Fibroblast of peridontal ligament (primary cell): ENCODE data around the gene ZBTB7C.
A peak's percentile ranks its signal among the peaks of the same experiment; 100 is the strongest.

Experiments used
- DNase-seq: peaks from one replicate; pipeline ENCODE4 v3.0.0-alpha.2; 2010; ENCODE audit errors: extremely low read depth

Gene ZBTB7C

GRCh38 chr18:48167897-48168253, 241.3 kb downstream of the ZBTB7C start:
- no peak for DNase-seq

- no peak for DNase-seq
Observed at GRCh38 chr18:48166336-48166875, 242.8 kb downstream of the ZBTB7C start.

GRCh38 chr18:48165111-48165866, 243.9 kb downstream of the ZBTB7C start:
- DNase-seq, result no peak

DNA sequence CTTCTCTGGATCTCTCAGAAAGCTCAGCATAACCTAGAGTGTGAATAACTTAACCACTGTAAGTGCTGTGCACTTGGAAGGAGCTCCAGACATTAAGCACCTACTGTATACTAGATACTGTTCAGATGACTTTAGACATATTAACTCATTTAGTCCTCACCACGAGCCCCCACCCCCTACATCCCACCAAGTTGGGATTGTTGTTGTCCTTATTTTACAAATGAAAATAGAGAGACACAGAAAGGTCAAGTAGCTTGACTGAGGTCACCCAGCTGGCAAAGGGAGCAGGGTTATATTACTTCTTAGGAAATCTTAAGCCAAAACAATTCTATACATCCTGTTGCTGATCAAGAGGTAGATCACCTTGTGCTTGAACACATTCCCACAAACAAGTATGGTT, 244.5 kb downstream of the ZBTB7C start:
- DNase-seq, result no peak

DNA sequence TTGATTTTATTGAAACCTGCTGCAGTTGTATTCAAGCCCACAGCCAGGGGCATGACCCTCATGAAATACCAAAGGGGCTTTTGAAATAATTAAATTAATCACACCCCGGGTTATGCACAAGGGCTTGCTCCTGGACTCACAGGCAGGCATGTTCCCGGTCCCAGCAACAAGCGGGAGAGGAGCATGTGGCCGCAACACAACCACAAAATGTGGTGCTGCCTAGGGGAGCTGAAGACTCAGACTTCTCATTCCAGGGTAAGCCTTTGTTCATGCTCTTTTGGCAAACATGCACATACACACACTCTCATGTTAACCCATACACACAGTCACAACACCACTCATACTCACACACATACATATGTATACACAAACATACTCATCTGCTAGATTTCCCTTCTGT, 245.1 kb downstream of the ZBTB7C start:
- DNase-seq, result no peak

GRCh38 chr18:48163738-48164115, 245.5 kb downstream of the ZBTB7C start:
- no peak for DNase-seq

DNA sequence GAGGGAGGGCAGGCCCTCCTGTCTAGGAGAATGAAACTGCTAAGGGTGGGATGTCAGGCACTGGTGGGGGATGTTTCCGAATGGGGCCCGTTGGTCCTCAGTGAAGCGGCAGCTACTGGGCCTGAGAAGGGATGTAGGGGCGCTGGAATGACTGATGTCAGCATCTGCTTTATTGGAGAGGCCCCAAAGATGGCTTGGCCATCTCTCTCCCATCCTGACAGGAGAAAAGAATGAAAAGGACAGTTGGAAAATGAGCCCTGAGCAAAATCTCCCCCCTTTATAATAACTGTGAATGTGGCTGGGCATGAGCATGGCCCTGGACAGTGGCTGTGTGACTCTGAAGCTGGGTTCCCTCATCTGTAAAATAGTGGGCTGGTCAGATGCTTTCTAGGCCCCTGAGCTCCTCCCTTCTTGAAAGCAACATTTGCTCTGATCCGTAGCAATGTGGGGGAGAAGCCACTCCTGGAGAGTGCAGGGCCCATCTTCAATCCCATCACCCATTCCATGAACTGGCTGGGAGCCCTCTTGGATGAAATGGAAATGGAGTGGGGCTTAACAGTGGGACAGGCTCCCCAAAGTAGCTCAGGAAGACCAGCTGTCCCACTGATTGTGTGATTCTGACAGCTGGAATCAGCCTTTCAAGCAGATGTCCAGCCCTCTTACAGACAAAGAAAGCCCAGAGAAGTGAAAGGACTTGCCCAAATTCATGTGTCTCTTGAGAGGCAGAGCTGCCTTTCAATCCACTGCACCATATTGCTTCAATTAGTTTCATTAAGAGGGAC, 246.0 kb downstream of the ZBTB7C start:
- DNase-seq, result no peak

DNA sequence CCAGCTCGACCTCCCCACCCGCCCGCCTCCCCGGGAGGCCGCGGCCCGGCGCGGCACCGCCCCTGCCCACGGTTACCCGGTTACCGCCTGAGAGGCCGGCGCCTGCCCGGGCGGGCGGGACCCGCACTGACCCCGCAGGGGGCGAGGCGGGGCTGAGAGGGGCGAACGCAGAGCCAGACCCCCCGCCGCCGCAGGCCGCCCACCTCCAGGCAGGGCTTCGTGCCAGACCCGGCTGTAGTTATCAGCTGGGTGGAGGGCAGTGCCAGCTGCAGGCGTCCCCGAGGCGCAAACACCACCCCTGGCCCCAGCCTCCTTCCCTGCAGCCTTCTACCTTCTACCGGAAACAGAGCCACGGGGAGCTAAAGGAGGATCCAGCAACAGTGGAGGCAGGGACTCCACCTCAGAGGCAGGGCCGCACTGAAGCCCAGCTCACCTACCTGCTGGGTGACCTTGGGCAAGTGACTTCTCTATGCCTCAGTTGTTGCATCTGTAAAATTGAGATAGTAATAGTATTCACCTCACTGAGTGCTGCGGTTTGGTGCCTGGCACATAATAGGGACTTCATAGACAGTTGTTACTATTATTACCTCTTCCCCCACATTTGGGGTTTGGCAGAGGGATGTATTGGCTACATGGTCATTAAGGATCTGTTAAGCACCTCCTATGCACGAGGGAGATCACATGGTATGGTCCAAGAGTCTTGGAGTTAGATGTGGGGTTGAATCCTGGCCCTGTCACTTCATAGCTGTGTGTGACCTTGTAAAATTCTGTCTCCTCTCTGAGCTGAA, 247.1 kb downstream of the ZBTB7C start:
- no peak for DNase-seq

DNA sequence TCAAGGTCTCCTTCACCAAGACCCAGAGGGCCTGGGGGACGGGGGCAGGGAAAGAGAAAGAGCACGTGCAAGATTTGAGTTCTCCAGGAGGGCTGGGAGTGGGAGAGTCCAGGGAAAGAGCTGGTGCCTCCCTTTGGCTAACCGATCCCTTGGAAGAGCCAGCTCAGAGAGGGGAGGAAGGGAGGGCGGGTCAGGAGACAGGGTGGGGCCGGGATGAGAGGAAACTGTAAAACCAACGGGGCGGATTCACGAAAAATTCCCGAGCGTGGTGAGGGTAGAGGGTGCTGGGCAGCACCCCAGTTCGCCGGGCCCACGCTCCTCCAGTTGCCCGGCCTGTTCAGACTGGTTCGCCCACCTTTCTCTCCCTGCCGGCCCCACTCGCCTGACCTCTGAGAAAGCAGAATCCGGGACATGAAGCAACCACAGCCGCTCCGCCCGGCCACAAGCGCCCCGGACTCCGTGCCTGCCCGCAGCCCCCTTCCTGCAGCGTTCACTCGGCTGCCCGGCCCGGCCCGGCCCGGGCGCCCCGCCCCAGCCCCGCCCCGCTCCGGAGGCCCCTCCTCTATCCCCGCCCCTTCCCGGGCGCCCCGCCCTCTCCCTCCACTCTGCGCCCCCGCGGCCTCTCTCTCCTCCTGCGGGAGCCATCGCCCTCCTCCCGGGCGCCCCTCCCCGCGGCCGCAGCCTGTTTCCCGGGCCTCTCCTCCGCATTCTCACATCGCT, 247.8 kb downstream of the ZBTB7C start:
- DNase-seq, result peak; percentile 20

- no peak for DNase-seq
Observed at GRCh38 chr18:48160622-48161021, 248.6 kb downstream of the ZBTB7C start.

- DNase-seq, result no peak
Observed at GRCh38 chr18:48159816-48160215, 249.4 kb downstream of the ZBTB7C start.

DNA sequence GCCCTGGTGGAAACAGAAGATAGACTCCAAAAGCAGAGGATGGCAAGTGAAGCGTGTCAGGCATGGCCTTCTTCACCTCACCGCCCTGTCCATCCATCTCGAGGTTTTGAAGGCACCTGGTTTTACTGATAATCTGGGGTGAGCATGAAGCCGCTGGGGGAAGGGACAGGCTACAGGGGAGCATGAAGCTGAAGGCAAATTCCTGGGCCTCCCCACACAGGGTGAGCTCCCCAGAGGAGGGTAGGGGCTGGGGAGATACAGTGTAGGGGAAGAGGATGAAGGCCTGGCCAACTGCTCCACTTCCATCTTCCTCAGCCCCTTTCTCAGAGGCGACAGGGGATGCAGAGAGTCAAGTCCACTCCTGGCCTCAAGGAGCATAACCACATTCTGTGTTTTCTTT, 250.5 kb downstream of the ZBTB7C start:
- DNase-seq, result no peak

GRCh38 chr18:48157956-48158355, 251.2 kb downstream of the ZBTB7C start:
- DNase-seq, result no peak

- no peak for DNase-seq
Observed at GRCh38 chr18:48155856-48156255, 253.3 kb downstream of the ZBTB7C start.

GRCh38 chr18:48154828-48155227, 254.4 kb downstream of the ZBTB7C start:
- no peak for DNase-seq

GRCh38 chr18:48153613-48154481, 255.3 kb downstream of the ZBTB7C start:
- DNase-seq, result no peak

- DNase-seq, result no peak
Observed at GRCh38 chr18:48152549-48152948, 256.6 kb downstream of the ZBTB7C start.

- DNase-seq, result no peak
Observed at GRCh38 chr18:48151421-48152065, 257.6 kb downstream of the ZBTB7C start.

GRCh38 chr18:48149020-48149685, 260.0 kb downstream of the ZBTB7C start:
- DNase-seq, result no peak

GRCh38 chr18:48142994-48143393, 266.2 kb downstream of the ZBTB7C start:
- no peak for DNase-seq
